ENCODE data around the gene SAMD14.

SAMD14 gene

DNA sequence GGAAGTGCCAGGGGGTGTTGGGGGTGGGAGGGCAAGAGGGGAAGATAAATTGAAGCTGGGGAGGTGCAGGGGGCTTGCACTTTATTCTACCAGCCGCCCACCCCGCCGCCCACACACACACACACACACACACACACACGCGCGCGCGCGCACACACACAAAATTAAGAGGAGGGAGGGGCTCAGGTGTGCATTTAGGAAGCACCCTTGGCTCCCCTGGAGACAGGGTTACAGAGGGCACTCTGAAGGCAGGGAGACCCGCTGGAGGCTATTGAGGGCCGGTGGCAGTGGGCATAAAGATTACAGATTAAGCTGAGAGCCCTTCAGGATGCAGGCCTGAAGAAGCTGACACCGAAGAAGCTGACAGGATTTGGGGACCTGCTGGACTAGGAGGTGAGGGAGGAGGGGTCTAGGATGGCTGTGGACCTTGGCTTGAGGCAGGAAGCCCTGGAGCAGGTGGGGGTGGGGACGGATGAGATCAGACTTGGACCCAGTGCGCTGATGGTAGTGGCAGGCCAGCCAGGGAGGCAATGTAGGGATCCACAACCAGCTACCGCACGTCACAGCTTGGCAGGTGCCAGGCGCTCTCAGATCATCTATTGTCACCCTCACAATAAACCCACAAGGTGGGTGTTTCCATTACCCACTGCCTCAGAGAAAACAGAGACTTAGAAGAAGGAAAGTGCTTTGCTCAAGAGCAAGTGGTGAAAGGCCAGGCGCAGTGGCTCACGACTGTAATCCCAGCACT lies 772 bp upstream of the SAMD14 start:
- DNase-seq, result peak; percentile 37

DNA sequence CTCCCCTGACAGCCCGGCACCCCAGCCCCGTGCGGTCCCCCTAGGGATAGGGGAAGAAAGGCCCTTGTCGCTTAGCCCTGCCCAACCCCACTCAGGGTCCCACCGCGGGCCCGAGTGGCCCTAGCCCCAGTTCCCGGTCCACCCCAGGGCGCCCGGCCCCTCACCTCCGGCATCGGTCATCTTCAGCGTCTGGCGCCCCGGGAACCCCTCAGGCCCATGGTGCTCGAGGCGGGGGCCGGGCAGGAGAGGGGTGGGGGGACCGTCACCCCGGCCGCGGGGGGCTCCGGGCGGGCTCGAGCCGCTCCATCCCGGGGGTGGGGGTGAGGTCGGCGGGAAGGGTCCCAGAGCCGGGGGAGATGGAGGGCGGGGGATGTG lies 620 bp downstream of the SAMD14 start:
- DNase-seq, result peak; percentile 5

GRCh38 chr17:50128441-50129352 lies 1.3 kb downstream of the SAMD14 start:
- no peak for DNase-seq

DNA sequence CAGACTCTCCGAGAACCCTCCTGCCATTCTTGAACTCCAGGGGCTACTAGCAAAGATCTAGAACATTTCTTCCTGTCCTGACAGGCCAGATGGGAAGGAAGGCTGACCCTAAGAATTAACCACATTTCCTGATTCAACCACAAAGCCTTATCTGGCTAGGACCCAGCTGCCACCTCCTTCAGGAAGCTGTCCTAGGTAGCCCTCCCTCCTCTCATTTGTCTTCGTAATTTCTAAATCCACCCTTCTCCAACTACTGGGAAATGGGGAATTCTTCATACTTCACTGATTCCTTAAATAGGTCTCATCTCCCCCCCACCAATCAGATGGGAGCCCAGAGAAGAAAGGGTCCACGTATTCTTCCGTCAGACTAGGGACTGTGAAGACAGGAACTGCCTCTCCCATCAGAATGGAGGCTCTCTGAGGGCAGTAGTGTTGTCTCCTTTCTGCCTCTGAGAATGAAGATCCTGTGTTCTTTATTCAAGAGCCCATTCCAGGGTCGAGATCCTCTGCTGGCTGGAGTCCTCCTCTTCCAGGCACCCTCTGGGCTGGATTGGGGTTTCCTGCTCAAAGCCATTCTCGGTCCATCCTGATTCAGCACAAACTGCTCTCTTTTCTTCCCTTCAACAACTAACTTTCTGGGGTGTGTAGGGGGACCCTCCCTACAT lies 2.1 kb downstream of the SAMD14 start:
- no peak for DNase-seq

GRCh38 chr17:50125420-50125997 lies 4.5 kb downstream of the SAMD14 start:
- no peak for DNase-seq

GRCh38 chr17:50123649-50124349 lies 6.2 kb downstream of the SAMD14 start:
- no peak for DNase-seq

DNA sequence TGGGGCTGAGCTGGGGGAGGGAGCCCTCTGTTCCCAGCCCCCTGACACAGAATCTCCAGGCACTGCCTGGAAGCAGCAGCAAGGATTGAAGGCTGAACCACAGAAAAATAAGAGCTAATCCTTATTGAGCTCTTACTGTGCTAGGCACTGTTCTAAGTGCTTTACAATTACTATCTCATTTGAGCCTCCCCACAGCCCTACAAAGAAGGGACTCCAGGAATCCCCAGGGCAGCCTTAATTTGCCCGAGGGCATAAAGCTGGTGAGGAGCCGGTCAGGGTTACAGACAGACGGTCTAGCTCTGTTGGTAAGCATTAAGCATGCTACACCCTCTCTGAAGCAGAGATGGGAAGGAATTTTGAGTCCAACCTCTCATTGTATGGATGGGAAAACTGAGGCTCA lies 7.0 kb downstream of the SAMD14 start:
- DNase-seq, result no peak

- DNase-seq, result no peak
These were observed 9.3 kb downstream of the SAMD14 start for GRCh38 chr17:50120475-50121253.

DNA sequence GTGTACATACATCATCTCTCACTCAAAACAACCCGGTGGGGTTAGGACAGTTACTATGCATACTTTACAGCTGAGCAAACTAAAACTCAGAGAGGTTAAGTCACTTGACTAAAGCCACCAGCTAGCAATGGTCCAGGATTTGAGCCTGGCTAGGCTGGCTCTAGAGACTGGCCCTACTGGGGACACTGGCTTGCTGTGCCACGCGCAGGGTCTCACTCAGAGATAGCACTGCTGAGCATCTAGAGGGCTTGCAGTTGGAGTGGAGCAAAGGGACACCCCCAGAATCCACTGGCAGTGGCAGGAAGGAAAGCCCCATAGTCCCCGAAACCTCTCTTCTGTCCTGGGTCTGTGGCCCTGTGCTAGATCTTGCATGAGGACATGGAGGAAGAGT lies 11.1 kb downstream of the SAMD14 start:
- DNase-seq, result no peak

DNA sequence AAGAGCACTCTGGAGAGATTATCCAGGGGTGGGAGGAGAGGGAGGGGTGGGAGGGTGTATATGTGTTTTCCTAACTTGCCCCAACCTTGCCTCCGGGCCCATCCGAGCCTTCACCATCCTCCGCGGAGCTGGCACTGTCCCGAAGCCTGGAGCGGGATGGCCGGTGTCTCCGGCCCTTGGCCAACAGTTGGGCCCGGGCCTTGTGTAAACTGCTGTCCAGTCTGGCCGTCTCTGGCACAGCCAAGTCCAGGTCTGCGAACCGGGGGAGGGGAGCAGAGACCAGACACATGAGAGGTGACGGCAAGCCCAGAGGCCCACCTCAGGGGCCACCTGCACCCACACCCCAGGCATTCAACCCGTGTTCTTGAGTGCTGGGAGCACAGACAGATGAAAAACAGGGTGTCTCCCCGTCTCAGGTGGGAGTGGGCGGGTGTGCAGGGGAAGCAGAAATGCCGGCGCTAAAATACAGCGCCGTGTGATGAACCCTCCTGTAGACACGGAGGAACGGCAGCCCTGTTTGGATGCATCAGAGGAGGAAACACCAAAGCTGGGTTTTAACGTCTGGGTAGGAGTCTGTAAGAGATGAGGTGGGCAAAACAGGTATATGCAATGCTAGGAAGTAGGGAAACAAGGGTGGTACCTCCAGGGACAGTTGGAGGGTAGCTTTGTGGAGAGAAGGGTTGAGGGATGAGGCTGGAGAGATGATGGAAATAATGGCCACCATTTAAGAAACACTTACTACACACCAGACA lies 11.7 kb downstream of the SAMD14 start:
- DNase-seq, result no peak

GRCh38 chr17:50117202-50118051 lies 12.5 kb downstream of the SAMD14 start:
- peak; percentile 36 for DNase-seq

GRCh38 chr17:50115756-50116155 lies 14.2 kb downstream of the SAMD14 start:
- no peak for DNase-seq

GRCh38 chr17:50114849-50115357 lies 15.1 kb downstream of the SAMD14 start:
- DNase-seq, result peak; percentile 30

DNA sequence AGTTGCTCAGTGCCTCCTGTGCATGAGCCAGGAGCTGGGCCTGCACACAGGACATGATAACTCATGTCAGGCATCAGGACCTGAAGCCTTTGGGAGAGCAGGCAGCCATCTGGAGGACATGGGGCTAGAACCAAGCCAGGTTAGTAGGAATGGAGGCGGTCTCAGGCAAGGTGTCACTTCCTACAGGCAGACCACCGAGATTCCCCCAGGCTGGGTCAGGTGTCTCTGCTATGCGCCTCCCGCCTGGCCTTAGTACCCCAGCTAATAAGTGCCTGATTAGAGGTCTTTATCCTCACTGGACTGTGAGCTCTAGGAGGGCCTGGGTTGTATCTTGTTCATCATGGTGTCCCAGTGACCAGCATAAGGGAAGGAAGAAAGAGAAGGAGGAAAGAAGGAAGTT lies 15.6 kb downstream of the SAMD14 start:
- DNase-seq, result no peak

DNA sequence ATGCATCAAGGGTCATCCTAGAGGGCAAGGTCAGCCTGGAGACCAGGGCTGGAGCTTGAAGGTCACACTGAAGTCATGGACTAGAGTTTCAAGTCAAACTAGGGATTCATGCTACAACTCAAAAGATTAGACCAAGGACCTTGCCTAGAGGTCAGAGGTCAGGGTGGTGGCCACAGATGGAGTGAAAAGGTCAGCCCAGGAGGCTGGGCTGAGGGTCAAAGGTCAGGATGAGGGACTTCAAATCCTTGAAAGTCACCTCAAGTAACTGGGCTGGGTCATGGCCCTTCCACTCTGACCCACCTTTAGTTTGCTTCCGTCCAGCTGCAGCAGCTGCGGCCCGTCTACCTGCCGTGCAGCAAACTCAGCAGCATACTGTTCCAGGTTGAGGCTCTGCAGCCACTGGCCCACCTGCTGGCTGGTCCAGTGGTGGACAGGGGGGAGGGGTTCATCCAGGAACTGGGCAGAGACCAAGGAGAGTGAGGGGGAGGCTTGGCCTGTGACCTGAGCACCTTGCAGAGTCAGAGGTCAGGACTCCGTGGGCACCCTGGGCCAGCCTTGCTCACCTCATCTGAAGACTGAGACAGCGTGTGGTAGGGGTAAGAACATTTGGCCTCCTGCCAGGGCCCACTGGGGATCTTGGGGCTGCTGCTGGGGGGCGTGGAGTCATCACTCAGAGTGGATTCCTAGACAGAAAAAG lies 16.2 kb downstream of the SAMD14 start:
- DNase-seq, result no peak

GRCh38 chr17:50112694-50113093 lies 17.3 kb downstream of the SAMD14 start:
- DNase-seq, result no peak

- no peak for DNase-seq
These were observed 18.0 kb downstream of the SAMD14 start for GRCh38 chr17:50111673-50112655.

Measured in NCI-H1105 treated with DMSO at 0.1 percent for 48 hours (cell line).